HepG2 (cell line): ENCODE results near the gene PRRT1. TPM values are rescaled to one million over a fixed set of nuclear protein-coding genes. Genes with fewer than 3 reads are reported as not detected.

ENCODE experiments used
- ATAC-seq: fragments of 200-7000 bp; cut with Tn5 transposase; 3 replicates; pipeline ENCODE4 v1.9.1; 2020; ENCODE audit warnings: mild to moderate bottlenecking, moderate library complexity
- BruUV-seq: library from RNA; stranded (reverse); fragments of 400-500 nt; replicated peaks from 2 replicates; lab custom pipeline; 2021; lab: Mats Ljungman, UMichigan
- CTCF ChIA-PET: fragments of 300-600 bp; formaldehyde crosslinking; extraction: SDS; loops from one replicate; lab custom pipeline; 2021; ENCODE audit warnings: low total read pairs, inconsistent platforms, low intra/inter-chr PET ratio; lab: Yijun Ruan, JAX
- POLR2A ChIA-PET: fragments of 350-600 bp; sonication (Branson Sonifier 250); formaldehyde crosslinking; loops from one replicate; lab custom pipeline; 2020; ENCODE audit warnings: antibody characterized with exemption, inconsistent platforms; lab: Yijun Ruan, JAX
- DNase-seq: peaks from one replicate; pipeline ENCODE4 v3.0.0-alpha.2; 2015; ENCODE audit warnings: low spot score
- FAIRE-seq: peaks from 3 replicates; lab custom pipeline; 2011; peaks lifted over from hg19 to GRCh38; lab: Jason Lieb, UNC
- H2AFZ ChIP-seq: one replicate; pipeline ENCODE4 v1.6.1; 2011; ENCODE audit warnings: low read length, inconsistent platforms
- H3K27ac ChIP-seq: fragments of 300-600 bp; 3 replicates; pipeline ENCODE4 v1.8.0; 2011; ENCODE audit warnings: mixed run types, mild to moderate bottlenecking, mixed read lengths, low read length, inconsistent platforms; ENCODE audit not compliant: insufficient read depth; ENCODE audit errors: extremely low read length
- H3K27me3 ChIP-seq, 2 experiments: fragments of 200-600 bp in 1 of 2; 2 replicates in 1 of 2; 3 replicates in 1 of 2; pipeline versions ENCODE4 v1.6.0 to v1.8.0; 2011; ENCODE audit warnings: low read length in 2 of 2, mild to moderate bottlenecking in 2 of 2, moderate library complexity in 2 of 2, inconsistent platforms in 1 of 2; ENCODE audit not compliant: insufficient read depth in 2 of 2, control insufficient read depth in 1 of 2
- H3K36me3 ChIP-seq, 2 experiments: fragments of 200-600 bp in 1 of 2; replicated peaks in 1 of 2; 2 replicates in 1 of 2; 3 replicates in 1 of 2; pipeline versions ENCODE4 v1.5.1 to v1.8.0; 2011; ENCODE audit warnings: low read length in 2 of 2, inconsistent platforms in 1 of 2; ENCODE audit not compliant: insufficient read depth in 2 of 2, control insufficient read depth in 1 of 2
- H3K4me1 ChIP-seq: 2 replicates; pipeline ENCODE4 v1.5.1; 2012; ENCODE audit warnings: low read length, inconsistent platforms; ENCODE audit not compliant: insufficient read depth
- H3K4me2 ChIP-seq: 2 replicates; pipeline ENCODE4 v1.6.0; 2011; ENCODE audit warnings: low read depth, low read length, inconsistent platforms
- H3K4me3 ChIP-seq, 3 experiments: fragments of 200-600 bp in 1 of 3; sonication (generic), shearing (Covaris generic) in 1 of 3; replicated peaks in 1 of 3; 2 replicates each; pipeline ENCODE4 v1.5.1; 2011 to 2016; ENCODE audit warnings: low read length in 3 of 3, inconsistent platforms in 2 of 3, low read depth in 2 of 3, mild to moderate bottlenecking in 2 of 3, control low read depth in 1 of 3, mixed read lengths in 1 of 3; ENCODE audit not compliant: insufficient read depth in 1 of 3
- H3K79me2 ChIP-seq: one replicate; pipeline ENCODE4 v1.6.1; 2011; ENCODE audit warnings: low read length, inconsistent platforms; ENCODE audit not compliant: insufficient read depth
- H3K9ac ChIP-seq: 2 replicates; pipeline ENCODE4 v1.6.0; 2011; ENCODE audit warnings: mild to moderate bottlenecking, low read depth, low read length, inconsistent platforms; ENCODE audit not compliant: insufficient read depth
- H3K9me3 ChIP-seq: 2 replicates; pipeline ENCODE4 v1.5.1; 2012; ENCODE audit warnings: mild to moderate bottlenecking, low read length
- H4K20me1 ChIP-seq: 2 replicates; pipeline ENCODE4 v1.6.0; 2011; ENCODE audit warnings: inconsistent platforms, mild to moderate bottlenecking, low read length, moderate library complexity; ENCODE audit not compliant: insufficient read depth
- AHDC1 ChIP-seq: sonication (generic); formaldehyde crosslinking; IDR thresholded peaks from 2 replicates; pipeline ENCODE4 v1.5.1; 2020; ENCODE audit warnings: mild to moderate bottlenecking, missing genetic modification reagents, borderline replicate concordance
- ARNT2 ChIP-seq: sonication (generic); formaldehyde crosslinking; IDR thresholded peaks from 2 replicates; pipeline ENCODE4 v1.8.0; 2022; ENCODE audit warnings: mild to moderate bottlenecking, low read depth, missing genetic modification reagents, moderate library complexity
- ATM ChIP-seq: fragments of 450-650 bp; IDR thresholded peaks from 2 replicates; pipeline ENCODE4 v1.7.1; 2017; ENCODE audit warnings: mild to moderate bottlenecking, borderline replicate concordance
- CBX5 ChIP-seq: sonication (generic); formaldehyde crosslinking; IDR thresholded peaks from 2 replicates; pipeline ENCODE4 v1.4.0; 2020; ENCODE audit warnings: missing genetic modification reagents, borderline replicate concordance
- DNMT3B ChIP-seq: conservative IDR thresholded peaks from 2 replicates; pipeline ENCODE4 v1.6.1; 2016; ENCODE audit warnings: missing biosample characterization, control low read depth
- NR2F6 ChIP-seq, 2 experiments: IDR thresholded peaks; 2 replicates each; pipeline ENCODE4 v1.6.1; 2016; ENCODE audit warnings: antibody characterized with exemption in 1 of 2, mild to moderate bottlenecking in 1 of 2
- POLR2A ChIP-seq, 2 experiments: IDR thresholded peaks; 2 replicates each; pipeline ENCODE4 v1.6.1; 2011; ENCODE audit warnings: low read depth in 2 of 2, low read length in 2 of 2, mild to moderate bottlenecking in 1 of 2, moderate library complexity in 1 of 2; ENCODE audit not compliant: insufficient read depth in 1 of 2
- RARG ChIP-seq: sonication (generic); formaldehyde crosslinking; IDR thresholded peaks from 2 replicates; pipeline ENCODE4 v1.4.0; 2020; ENCODE audit warnings: low read depth, mild to moderate bottlenecking, missing genetic modification reagents
- REXO4 ChIP-seq: sonication (generic); formaldehyde crosslinking; IDR thresholded peaks from 2 replicates; pipeline ENCODE4 v1.8.0; 2022; ENCODE audit warnings: missing genetic modification reagents, mild to moderate bottlenecking, borderline replicate concordance
- ZBTB1 ChIP-seq: sonication (generic); formaldehyde crosslinking; IDR thresholded peaks from 2 replicates; pipeline ENCODE4 v1.4.0; 2020; ENCODE audit warnings: missing genetic modification reagents, borderline replicate concordance
- ZNF225 ChIP-seq: sonication (generic); formaldehyde crosslinking; IDR thresholded peaks from 2 replicates; pipeline ENCODE4 v1.4.0; 2020; ENCODE audit warnings: mild to moderate bottlenecking, missing genetic modification reagents
- ZNF3 ChIP-seq: IDR thresholded peaks from 2 replicates; pipeline ENCODE4 v1.7.0; 2017; ENCODE audit warnings: inconsistent platforms
- ZNF382 ChIP-seq: sonication (generic); formaldehyde crosslinking; IDR thresholded peaks from 2 replicates; pipeline ENCODE4 v1.5.0; 2020; ENCODE audit warnings: missing genetic modification reagents, mild to moderate bottlenecking, borderline replicate concordance
- ZNF432 ChIP-seq: sonication (generic); formaldehyde crosslinking; IDR thresholded peaks from 2 replicates; pipeline ENCODE4 v1.5.0; 2020; ENCODE audit warnings: missing genetic modification reagents, mild to moderate bottlenecking, borderline replicate concordance
- ZNF564 ChIP-seq: sonication (generic); formaldehyde crosslinking; IDR thresholded peaks from 2 replicates; pipeline ENCODE4 v1.8.1; 2023; ENCODE audit warnings: mild to moderate bottlenecking, missing genetic modification reagents
- ZNF674 ChIP-seq: sonication (generic); formaldehyde crosslinking; IDR thresholded peaks from 2 replicates; pipeline ENCODE4 v1.5.0; 2020; ENCODE audit warnings: low read depth, mild to moderate bottlenecking, missing genetic modification reagents
- ZNF780A ChIP-seq: sonication (generic); formaldehyde crosslinking; IDR thresholded peaks from 2 replicates; pipeline ENCODE4 v1.8.0; 2022; ENCODE audit warnings: mild to moderate bottlenecking, missing genetic modification reagents, moderate library complexity
- ZSCAN9 ChIP-seq: IDR thresholded peaks from 2 replicates; pipeline ENCODE4 v1.6.1; 2016; ENCODE audit warnings: borderline replicate concordance
- WGBS: methylation state at CpG from one replicate; pipeline ENCODE4 v1.1.6; 2017; ENCODE audit warnings: low lambda C conversion rate; 5-methylcytosine and 5-hydroxymethylcytosine counted together
- in situ Hi-C: cut with HindIII; loops from 2 replicates; pipeline ENCODE4 v1.10.0; 2017; ENCODE audit warnings: low pct_unique_long_range_greater_than_20kb; ENCODE audit not compliant: extremely low pct_ligation_motif_present
- intact Hi-C: fragments of 100-400 bp; cut with micrococcal nuclease; formaldehyde crosslinking; loops from one replicate; pipeline ENCODE4 v1.10.0; 2022; ENCODE audit not compliant: unreplicated experiment
- polyA plus RNA-seq, 8 experiments: library from polyadenylated mRNA; depleted of rRNA in 3 of 8; stranded (reverse) in 7 of 8; unstranded in 1 of 8; fragments of >200 nt; fragmentation: Illumina TruSeq in 4 of 8; extraction: Trizol in 4 of 8; gene quantifications; 2 replicates each; pipeline versions ENCODE4 v1.2.1 to v1.2.3, GENCODE V29; 2011 to 2016; ENCODE audit warnings: low read depth in 4 of 8, missing spikeins in 1 of 8, mixed read lengths in 1 of 8; ENCODE audit not compliant: insufficient read depth in 1 of 8
- total RNA-seq, 5 experiments: library from RNA; depleted of rRNA; stranded (reverse); fragments of >200 nt; fragmentation: Illumina TruSeq; extraction: Trizol; gene quantifications; 2 replicates each; pipeline ENCODE4 v1.2.3, GENCODE V29; 2016; ENCODE audit warnings: low read depth in 1 of 5

The PRRT1 gene
- total and polyA plus RNA-seq, 2 of the 13 experiments (the other 11 are each of a cell fraction or from before 2014, with no cell fraction given) = 0.64 to 1.4 TPM

DNA sequence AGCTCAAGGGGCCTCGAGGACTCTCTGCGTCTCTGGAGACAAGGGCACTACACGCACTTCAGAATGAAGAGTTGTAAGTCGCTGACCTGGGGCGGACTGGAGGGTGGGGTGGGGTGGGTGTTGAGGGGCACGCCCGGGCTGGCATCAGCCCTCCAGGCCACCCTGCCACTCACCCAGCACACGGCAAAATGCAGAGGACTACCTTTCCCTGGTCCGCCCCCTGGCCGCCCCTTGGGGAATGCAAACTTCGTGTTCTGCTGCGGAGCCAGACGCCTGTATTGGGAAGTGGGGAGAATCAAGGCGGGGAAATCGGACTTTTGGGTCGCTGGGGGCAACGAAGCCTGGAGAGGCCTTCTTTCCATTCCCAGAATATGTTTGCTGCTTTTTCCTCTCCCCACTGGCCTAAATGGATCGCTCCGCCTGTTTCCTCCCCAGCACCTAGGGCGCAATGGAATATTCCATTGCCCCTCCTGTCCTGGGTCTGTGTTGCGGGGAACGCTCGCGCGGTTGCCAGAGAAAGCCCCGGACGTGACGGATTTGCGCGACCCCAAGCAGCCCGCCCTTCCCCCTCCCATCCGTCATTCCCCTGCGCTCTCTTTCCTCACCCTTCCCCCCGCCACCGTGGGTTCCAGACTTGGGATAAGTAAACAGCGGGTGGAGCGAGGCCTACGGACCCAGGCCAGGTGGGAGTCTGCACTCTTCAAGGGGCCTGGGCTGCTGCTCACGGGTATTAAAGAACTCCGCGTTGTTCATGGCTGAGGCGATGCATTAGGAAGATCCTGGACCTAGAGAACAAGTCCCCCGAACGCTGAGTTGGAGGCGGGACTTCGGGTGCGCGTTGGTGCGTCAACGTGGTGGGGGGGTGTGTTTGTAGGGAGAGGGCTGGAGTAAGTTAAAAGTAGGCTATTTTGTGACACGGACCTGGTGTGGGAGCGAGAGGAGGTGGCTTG is 2.1 kb upstream of the PRRT1 start, which contains the start of gene PPT2:
Gene PPT2 (plus strand): TSS at position 578 of the 950 bp plus-strand sequence. CDS start 454 bp downstream, outside the sequence.
- peak; percentile 93 for DNase-seq
- Histone ChIP-seq H3K27ac (peak within 1 kb of the TSS; percentile 88), H4K20me1 (no peaks in the 10 kb centered on the region), H3K4me2 (peak within 1 kb of the TSS; percentile 94), H3K9ac (peak within 1 kb of the TSS; percentile 91), H3K79me2 (peaks cover 17% of the 10 kb centered on the region), H3K4me3 (peak within 1 kb of the TSS; percentile 78 to 91 (median 88)), H2AFZ (peak within 1 kb of the TSS; percentile 75), H3K9me3 (no peaks in the 10 kb centered on the region), H3K36me3 (peaks cover 18 to 32% of the 10 kb centered on the region in 2 experiments), H3K27me3 (no peaks in the 10 kb centered on the region; a peak in 1 of 5 replicates), H3K4me1 (peaks cover 28% of the 10 kb centered on the region)
- intact Hi-C loops (loop anchor here (1.0 kb wide), 5 partner anchors 24 to 67 kb away; partner anchors contain the start of genes FKBPL and RNF5), in situ Hi-C loops (loop anchor here (5.0 kb wide), 1 partner anchor 37 kb away; no protein-coding TSS in a partner anchor)
- CTCF ChIA-PET = interaction anchor here (1.0 to 4.3 kb wide), 6 partner anchors 26 to 106 kb away, joined by 4 to 97 read pairs (median 4); partner anchors contain the start of gene ATF6B
- peak; percentile 79 for ATAC-seq
- peak; percentile 86 for FAIRE-seq
- under 1% methylated on average over 41 of the region's 52 CpGs for WGBS
- POLR2A ChIA-PET = interaction anchor here (0.5 to 2.6 kb wide), 14 partner anchors 11 to 818 kb away, joined by 3 to 35 read pairs (median 4); partner anchors contain the start of genes AGPAT1, ATF6B, EGFL8 and FKBPL
- BruUV-seq = TSS peak; percentile 73
- TF ChIP-seq ZNF225 (CRISPR knock-in tag) (peak; percentile 84; the same call in 1 of the 2 replicates), RARG (CRISPR knock-in tag) (0 out of 2 replicates have a peak, but pooled peaks have one; percentile 36), AHDC1 (CRISPR knock-in tag) (peak; percentile 45; the same call in 1 of the 2 replicates), ZNF432 (CRISPR knock-in tag) (no peak), ZNF674 (CRISPR knock-in tag) (no peak; the same call in 1 of the 2 replicates), ZNF3 (CRISPR knock-in tag) (no peak), DNMT3B (CRISPR knock-in tag) (0 out of 2 replicates have a peak, but pooled peaks have one; percentile 10), ATM (no peak), ZBTB1 (CRISPR knock-in tag) (no peak), ZNF564 (CRISPR knock-in tag) (peak; percentile 55), ZNF780A (CRISPR knock-in tag) (no peak; the same call in 1 of the 2 replicates), POLR2A (IDR thresholded peaks at IDR 0.05; ENCODE audit: insufficient read depth in 1 of 2, low read depth in 2 of 2, low read length in 2 of 2) (peak; percentile 68 to 74), ARNT2 (peak; percentile 35), REXO4 (peak; percentile 70; the same call in 1 of the 2 replicates), ZNF382 (no peak), CBX5 (peak; percentile 41; the same call in 1 of the 2 replicates), NR2F6 (IDR thresholded peaks at IDR 0.05) (peak; percentile 40; the same call in 1 of the 2 replicates), NR2F6 (CRISPR knock-in tag; IDR thresholded peaks at IDR 0.05) (peak; percentile 47; the same call in 1 of the 2 replicates), ZSCAN9 (CRISPR knock-in tag) (peak; percentile 37; the same call in 1 of the 2 replicates)
